HCT116 (cell line): Measurements from ENCODE around the gene ABL1. TPM values are rescaled to one million over a fixed set of nuclear protein-coding genes. Genes with fewer than 3 reads are reported as not detected.
"Not testable (repeated sequence)": the region's sequence is repeated elsewhere in the genome, so short reads cannot be mapped to it uniquely, and the experiment has no call there.

Experiments
- ATAC-seq: fragments of 200-7000 bp; cut with Tn5 transposase; 2 replicates; pipeline ENCODE4 v1.9.1; 2020; ENCODE audit warnings: mild to moderate bottlenecking, moderate library complexity
- BruUV-seq: library from RNA; stranded (reverse); fragments of 400-500 nt; replicated peaks from 2 replicates; lab custom pipeline; 2021; lab: Mats Ljungman, UMichigan
- CTCF ChIA-PET: fragments of 300-600 bp; sonication (Branson Sonifier 250); formaldehyde crosslinking; loops from one replicate; lab custom pipeline; 2021; ENCODE audit warnings: antibody characterized with exemption; lab: Charles Lee
- POLR2A ChIA-PET: fragments of 300-600, 350-600 bp; sonication (Branson Sonifier 250); formaldehyde crosslinking; loops from one replicate; lab custom pipeline; 2021; ENCODE audit warnings: antibody characterized with exemption; lab: Charles Lee
- RAD21 ChIA-PET, 2 experiments: fragments of 300-600 bp; sonication (Branson Sonifier 250); formaldehyde crosslinking; loops; one replicate each; lab custom pipeline; 2023; ENCODE audit warnings: low total read pairs in 2 of 2; ENCODE audit not compliant: uncharacterized antibody in 2 of 2, unreplicated experiment in 2 of 2, low non-redundant PET in 1 of 2; lab: Charles Lee
- DNase-seq: peaks from one replicate; pipeline ENCODE4 v3.0.0-alpha.2; 2010; ENCODE audit warnings: low read depth, low spot score
- H2AFZ ChIP-seq: fragments of 200-600 bp; shearing (Covaris generic), sonication (generic); 2 replicates; pipeline ENCODE4 v1.6.1; 2017; ENCODE audit warnings: low read depth, mixed run types, mixed read lengths, antibody characterized with exemption, low read length; ENCODE audit not compliant: poor library complexity, severe bottlenecking
- H3K27ac ChIP-seq: 2 replicates; pipeline ENCODE4 v1.5.1; 2012; ENCODE audit warnings: low read depth, low read length
- H3K27me3 ChIP-seq: fragments of 200-600 bp; sonication (generic); 2 replicates; pipeline ENCODE4 v1.6.1; 2016; ENCODE audit warnings: mixed run types, low read length, mixed read lengths; ENCODE audit not compliant: insufficient read depth
- H3K36me3 ChIP-seq, 2 experiments: fragments of 200-500 bp in 1 of 2; fragments of 200-600 bp in 1 of 2; sonication (Bioruptor generic) in 1 of 2; sonication (generic) in 1 of 2; 2 replicates each; pipeline versions ENCODE4 v1.5.1 to v1.6.1; 2014 to 2016; ENCODE audit warnings: low read length in 2 of 2, inconsistent platforms in 1 of 2, mixed read lengths in 1 of 2, mixed run types in 1 of 2; ENCODE audit not compliant: insufficient read depth in 2 of 2, control insufficient read depth in 1 of 2
- H3K4me1 ChIP-seq, 2 experiments: fragments of 200-600 bp in 1 of 2; sonication (generic) in 1 of 2; 2 replicates each; pipeline versions ENCODE4 v1.5.1 to v1.6.1; 2012 to 2017; ENCODE audit warnings: low read length in 2 of 2, inconsistent platforms in 1 of 2, mild to moderate bottlenecking in 1 of 2, mixed read lengths in 1 of 2, mixed run types in 1 of 2, moderate library complexity in 1 of 2; ENCODE audit not compliant: insufficient read depth in 2 of 2, control insufficient read depth in 1 of 2
- H3K4me2 ChIP-seq: fragments of 200-600 bp; sonication (generic); 2 replicates; pipeline ENCODE4 v1.6.1; 2017; ENCODE audit warnings: mixed run types, low read length, mixed read lengths
- H3K4me3 ChIP-seq, 2 experiments: fragments of 200-600 bp in 1 of 2; sonication (generic) in 1 of 2; replicated peaks in 1 of 2; 2 replicates each; pipeline ENCODE4 v1.5.1; 2011 to 2016; ENCODE audit warnings: low read length in 2 of 2, control low read depth in 1 of 2, low read depth in 1 of 2, mild to moderate bottlenecking in 1 of 2, mixed read lengths in 1 of 2, mixed run types in 1 of 2
- H3K79me2 ChIP-seq: fragments of 200-600 bp; sonication (generic); 2 replicates; pipeline ENCODE4 v1.6.1; 2017; ENCODE audit warnings: mild to moderate bottlenecking, mixed run types, low read length, moderate library complexity, mixed read lengths; ENCODE audit not compliant: insufficient read depth
- H3K9ac ChIP-seq: fragments of 200-600 bp; sonication (generic); 2 replicates; pipeline ENCODE4 v1.6.1; 2016; ENCODE audit warnings: low read length, mixed read lengths
- H3K9me2 ChIP-seq: fragments of 200-600 bp; sonication (generic), shearing (Covaris generic); 2 replicates; pipeline ENCODE4 v1.6.1; 2017; ENCODE audit warnings: mixed run types, mild to moderate bottlenecking, moderate library complexity; ENCODE audit not compliant: insufficient read depth
- H3K9me3 ChIP-seq, 2 experiments: fragments of 200-500 bp in 1 of 2; fragments of 200-600 bp in 1 of 2; sonication (Bioruptor generic) in 1 of 2; sonication (generic) in 1 of 2; 2 replicates each; pipeline ENCODE4 v1.6.1; 2014 to 2017; ENCODE audit warnings: low read length in 2 of 2, mixed read lengths in 2 of 2, inconsistent platforms in 1 of 2, low read depth in 1 of 2, mild to moderate bottlenecking in 1 of 2, mixed run types in 1 of 2, moderate library complexity in 1 of 2; ENCODE audit not compliant: control insufficient read depth in 1 of 2, insufficient read depth in 1 of 2
- H4K20me1 ChIP-seq: fragments of 200-600 bp; sonication (generic), shearing (Covaris generic); 2 replicates; pipeline ENCODE4 v1.6.1; 2017; ENCODE audit warnings: mixed run types, mild to moderate bottlenecking, moderate library complexity; ENCODE audit not compliant: insufficient read depth
- ATF3 ChIP-seq: IDR thresholded peaks from 2 replicates; pipeline ENCODE4 v1.6.1; 2012
- CBX3 ChIP-seq: IDR thresholded peaks from 2 replicates; pipeline ENCODE4 v1.6.1; 2012; ENCODE audit warnings: low read depth
- CTCF ChIP-seq, 3 experiments: fragments of 200-600 bp in 1 of 3; sonication (generic) in 1 of 3; IDR thresholded peaks in 2 of 3; conservative IDR thresholded peaks in 1 of 3; 2 replicates each; pipeline ENCODE4 v1.5.1; 2012 to 2017; ENCODE audit warnings: low read depth in 2 of 3, low read length in 2 of 3, antibody characterized with exemption in 1 of 3, borderline replicate concordance in 1 of 3, control low read depth in 1 of 3, mild to moderate bottlenecking in 1 of 3, mixed read lengths in 1 of 3, mixed run types in 1 of 3, moderate library complexity in 1 of 3; ENCODE audit not compliant: insufficient read depth in 1 of 3
- EGR1 ChIP-seq: IDR thresholded peaks from 2 replicates; pipeline ENCODE4 v1.6.1; 2012; ENCODE audit warnings: low read depth
- ELF1 ChIP-seq: IDR thresholded peaks from 2 replicates; pipeline ENCODE4 v1.6.1; 2012; ENCODE audit warnings: low read depth, borderline replicate concordance
- EZH2 ChIP-seq: fragments of 200-600 bp; sonication (generic); IDR thresholded peaks from 2 replicates; pipeline ENCODE4 v1.6.1; 2017; ENCODE audit warnings: antibody characterized with exemption, mixed run types
- EZH2phosphoT487 ChIP-seq: fragments of 200-600 bp; IDR thresholded peaks from 2 replicates; pipeline ENCODE4 v1.6.1; 2018; ENCODE audit warnings: antibody characterized with exemption, borderline replicate concordance
- FOSL1 ChIP-seq: IDR thresholded peaks from 2 replicates; pipeline ENCODE4 v1.6.1; 2012; ENCODE audit warnings: low read depth
- JUND ChIP-seq: IDR thresholded peaks from 2 replicates; pipeline ENCODE4 v1.6.1; 2012
- POLR2A ChIP-seq: IDR thresholded peaks from 2 replicates; pipeline ENCODE4 v1.7.0; 2011; ENCODE audit warnings: borderline replicate concordance; ENCODE audit not compliant: insufficient read depth, insufficient read length; ENCODE audit errors: extremely low read depth
- RAD21 ChIP-seq: IDR thresholded peaks from 2 replicates; pipeline ENCODE4 v1.6.1; 2012; ENCODE audit warnings: low read depth, mild to moderate bottlenecking
- SIN3A ChIP-seq: IDR thresholded peaks from 2 replicates; pipeline ENCODE4 v1.6.1; 2012; ENCODE audit warnings: low read depth
- SRF ChIP-seq: IDR thresholded peaks from 2 replicates; pipeline ENCODE4 v1.6.1; 2012; ENCODE audit warnings: low read depth
- TCF7L2 ChIP-seq: IDR thresholded peaks from 2 replicates; pipeline ENCODE4 v1.7.0; 2011; ENCODE audit warnings: borderline replicate concordance, inconsistent platforms; ENCODE audit not compliant: insufficient read depth, insufficient read length; ENCODE audit errors: extremely low read depth
- YY1 ChIP-seq: IDR thresholded peaks from 2 replicates; pipeline ENCODE4 v1.6.1; 2011; ENCODE audit warnings: low read length, low read depth, moderate library complexity, mild to moderate bottlenecking; ENCODE audit not compliant: insufficient replicate concordance; ENCODE audit errors: extremely low read depth
- ZFX ChIP-seq: fragments of 450-650 bp; IDR thresholded peaks from 2 replicates; pipeline ENCODE4 v1.6.1; 2017
- ZNF274 ChIP-seq: fragments of 200-500 bp; sonication (Bioruptor generic); IDR thresholded peaks from 2 replicates; pipeline ENCODE4 v1.6.1; 2014; ENCODE audit warnings: mild to moderate bottlenecking, low read depth, low read length, inconsistent platforms
- intact Hi-C: fragments of 100-400 bp; cut with micrococcal nuclease; formaldehyde crosslinking; loops from 2 replicates; pipeline ENCODE4 v1.10.0; 2022
- total RNA-seq: library from RNA; stranded (reverse); gene quantifications from one replicate; pipeline ENCODE4 v1.2.1, GENCODE V29; 2021; ENCODE audit not compliant: unreplicated experiment

Gene ABL1
- total RNA-seq, 1 experiment from 2014 or later = 54.7 TPM

- CTCF ChIA-PET = no interaction called here
- Histone ChIP-seq H3K9me2 (no peaks in the 10 kb centered on the region), H3K27me3 (no peaks in the 10 kb centered on the region), H2AFZ (no peak overlapping the region), H3K27ac (no peak overlapping the region), H3K4me2 (no peak overlapping the region), H3K4me1 (peaks cover 0 to 4% of the 10 kb centered on the region in 2 experiments; a peak in 1 of 4 replicates), H3K79me2 (peaks cover 25% of the 10 kb centered on the region), H4K20me1 (peaks cover 4% of the 10 kb centered on the region; the same call in 1 of the 2 replicates), H3K36me3 (no peaks in the 10 kb centered on the region), H3K4me3 (no peak overlapping the region), H3K9ac (no peak overlapping the region), H3K9me3 (peaks cover 5 to 13% of the 10 kb centered on the region in 2 experiments; a peak in 3 of 4 replicates)
- no peak for TF ChIP-seq EZH2
- TF ChIP-seq RAD21 = no peak
- TF ChIP-seq CBX3 = no peak
- TF ChIP-seq EGR1 = no peak
- no peak for TF ChIP-seq TCF7L2
- TF ChIP-seq JUND = no peak
- TF ChIP-seq SIN3A = no peak
- no peak for TF ChIP-seq YY1
- no peak for TF ChIP-seq CTCF (IDR thresholded peaks at IDR 0.05 in 2 of 3, conservative IDR thresholded peaks at IDR 0.05 in 1 of 3; ENCODE audit: borderline replicate concordance in 1 of 3, insufficient read depth in 1 of 3, low read depth in 2 of 3, low read length in 2 of 3)
- no peak for TF ChIP-seq POLR2A
- TF ChIP-seq SRF = no peak
- TF ChIP-seq EZH2phosphoT487 = no peak
- no peak for TF ChIP-seq ELF1
- TF ChIP-seq FOSL1 = no peak
- TF ChIP-seq ZNF274 = no peak
- no peak for TF ChIP-seq ATF3
- TF ChIP-seq ZFX = no peak
- ATAC-seq (no peak), DNase-seq (no peak)
- POLR2A ChIA-PET = no interaction called here
- RAD21 ChIA-PET = no interaction called here
- intact Hi-C loops = no loop called here
- no TSS peak for BruUV-seq
Measured at GRCh38 chr9:130793589-130793988, 41.5 kb upstream of the ABL1 start.

DNA sequence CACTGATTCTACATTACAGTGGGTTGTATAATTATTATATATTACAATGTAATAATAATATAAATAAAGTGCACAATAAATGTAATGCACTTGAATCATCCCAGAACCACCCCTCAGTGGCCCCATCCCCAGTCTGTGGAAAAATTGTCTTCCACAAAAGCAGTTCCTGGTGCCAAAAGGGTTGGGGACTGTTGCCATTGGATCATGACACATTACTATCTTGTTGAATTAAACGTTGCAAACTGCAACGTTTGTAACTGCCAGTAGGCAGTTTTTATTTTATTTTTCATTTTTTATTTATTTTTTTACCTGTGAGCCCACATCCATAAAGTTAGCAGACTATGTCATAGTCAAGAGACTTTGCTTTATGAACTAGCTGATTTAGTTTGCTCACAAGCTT lies 41.0 kb upstream of the ABL1 start:
- BruUV-seq, H2AFZ ChIP-seq, ATAC-seq, DNase-seq, H3K9me2 ChIP-seq, H4K20me1 ChIP-seq, intact Hi-C loops, RAD21 ChIA-PET, H3K27ac ChIP-seq, H3K4me3 ChIP-seq, CTCF ChIA-PET, H3K9ac ChIP-seq, H3K4me1 ChIP-seq, H3K4me2 ChIP-seq, H3K36me3 ChIP-seq, POLR2A ChIA-PET, H3K27me3 ChIP-seq: not testable (repeated sequence)
- Histone ChIP-seq H3K79me2 (peaks cover 21% of the 10 kb centered on the region), H3K9me3 (peaks cover 5 to 11% of the 10 kb centered on the region in 2 experiments; a peak in 2 of 4 replicates)
